AG20443 (cell line): ENCODE results near the gene ATXN10.
"Not testable (repeated sequence)": the region's sequence is repeated elsewhere in the genome, so short reads cannot be mapped to it uniquely, and the experiment has no call there.

ENCODE experiments used
- DNase-seq: peaks from one replicate; pipeline ENCODE4 v3.0.0; 2012; ENCODE audit warnings: low spot score, mixed read lengths

Gene ATXN10

GRCh38 chr22:45678961-45679912, 7.6 kb downstream of the ATXN10 start:
- peak; percentile 52 for DNase-seq

GRCh38 chr22:45680932-45681700, 9.5 kb downstream of the ATXN10 start:
- DNase-seq = peak; percentile 31

GRCh38 chr22:45682064-45682463, 10.4 kb downstream of the ATXN10 start:
- no peak for DNase-seq

- DNase-seq = not testable (repeated sequence)
Measured at GRCh38 chr22:45682773-45683172, 11.1 kb downstream of the ATXN10 start.

- DNase-seq = no peak
Measured at GRCh38 chr22:45683248-45683647, 11.6 kb downstream of the ATXN10 start.

- no peak for DNase-seq
Measured at GRCh38 chr22:45683680-45684079, 12.0 kb downstream of the ATXN10 start.

GRCh38 chr22:45684169-45684568, 12.5 kb downstream of the ATXN10 start:
- DNase-seq = no peak

GRCh38 chr22:45684752-45685574, 13.3 kb downstream of the ATXN10 start:
- no peak for DNase-seq

GRCh38 chr22:45686004-45686403, 14.4 kb downstream of the ATXN10 start:
- DNase-seq = no peak

GRCh38 chr22:45686836-45687235, 15.2 kb downstream of the ATXN10 start:
- no peak for DNase-seq

- peak; percentile 64 for DNase-seq
Measured at GRCh38 chr22:45688600-45689080, 17.0 kb downstream of the ATXN10 start.

GRCh38 chr22:45689211-45689610, 17.6 kb downstream of the ATXN10 start:
- DNase-seq = no peak

GRCh38 chr22:45690008-45690407, 18.4 kb downstream of the ATXN10 start:
- no peak for DNase-seq

GRCh38 chr22:45692549-45692948, 20.9 kb downstream of the ATXN10 start:
- no peak for DNase-seq

- no peak for DNase-seq
Measured at GRCh38 chr22:45693835-45694234, 22.2 kb downstream of the ATXN10 start.

GRCh38 chr22:45696227-45696626, 24.6 kb downstream of the ATXN10 start:
- DNase-seq = no peak

GRCh38 chr22:45698094-45698493, 26.5 kb downstream of the ATXN10 start:
- no peak for DNase-seq

- DNase-seq = no peak
Measured at GRCh38 chr22:45702981-45703380, 31.3 kb downstream of the ATXN10 start.

GRCh38 chr22:45703758-45704157, 32.1 kb downstream of the ATXN10 start:
- DNase-seq = no peak

- DNase-seq = no peak
Measured at GRCh38 chr22:45704648-45705047, 33.0 kb downstream of the ATXN10 start.

GRCh38 chr22:45707605-45708004, 36.0 kb downstream of the ATXN10 start:
- no peak for DNase-seq

- DNase-seq = no peak
Measured at GRCh38 chr22:45708145-45708544, 36.5 kb downstream of the ATXN10 start.
